GDM1 (cell line): Measurements from ENCODE around the gene ARL4A.

Source experiments
- DNase-seq: peaks from one replicate; lab custom pipeline; 2025; lab: John Stamatoyannopoulos, UW

Gene ARL4A

DNA sequence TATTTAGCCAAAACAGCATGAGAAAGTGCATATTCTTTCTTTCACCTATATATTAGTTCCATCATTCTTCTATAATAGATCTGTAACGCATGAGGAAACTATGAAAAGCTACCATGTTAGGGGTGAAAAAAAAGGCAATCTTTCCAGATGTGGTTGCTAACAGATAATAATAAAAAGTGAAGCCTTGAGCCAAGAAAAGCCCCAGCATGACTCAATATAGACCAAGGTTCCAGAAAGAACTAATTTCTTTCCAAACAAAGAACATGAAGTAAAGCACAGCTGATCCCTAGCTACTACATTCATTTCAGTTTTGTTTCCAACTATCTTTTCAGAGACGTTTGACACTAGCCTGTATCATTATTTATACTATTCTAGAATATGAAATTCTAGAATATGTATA, 16.4 kb downstream of the ARL4A start:
- no peak for DNase-seq

DNA sequence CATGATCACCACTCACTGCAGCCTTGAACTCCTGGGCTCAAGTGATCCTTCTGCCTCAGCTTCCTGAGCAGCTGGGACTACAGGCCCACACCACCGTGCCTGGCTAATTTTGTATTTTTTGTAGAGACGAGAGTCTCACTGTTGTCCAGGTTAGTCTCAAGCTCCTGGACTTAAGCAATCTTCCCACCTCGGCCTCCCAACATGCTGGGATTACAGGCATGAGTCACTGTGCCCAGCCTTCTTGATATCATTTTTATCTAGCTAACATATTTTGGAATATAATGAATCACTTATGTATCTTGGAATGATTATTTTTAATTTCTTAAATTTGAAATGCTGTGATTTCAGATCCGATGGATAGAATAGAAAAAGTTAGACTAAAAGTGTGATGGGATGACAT, 18.4 kb downstream of the ARL4A start:
- DNase-seq: no peak

DNA sequence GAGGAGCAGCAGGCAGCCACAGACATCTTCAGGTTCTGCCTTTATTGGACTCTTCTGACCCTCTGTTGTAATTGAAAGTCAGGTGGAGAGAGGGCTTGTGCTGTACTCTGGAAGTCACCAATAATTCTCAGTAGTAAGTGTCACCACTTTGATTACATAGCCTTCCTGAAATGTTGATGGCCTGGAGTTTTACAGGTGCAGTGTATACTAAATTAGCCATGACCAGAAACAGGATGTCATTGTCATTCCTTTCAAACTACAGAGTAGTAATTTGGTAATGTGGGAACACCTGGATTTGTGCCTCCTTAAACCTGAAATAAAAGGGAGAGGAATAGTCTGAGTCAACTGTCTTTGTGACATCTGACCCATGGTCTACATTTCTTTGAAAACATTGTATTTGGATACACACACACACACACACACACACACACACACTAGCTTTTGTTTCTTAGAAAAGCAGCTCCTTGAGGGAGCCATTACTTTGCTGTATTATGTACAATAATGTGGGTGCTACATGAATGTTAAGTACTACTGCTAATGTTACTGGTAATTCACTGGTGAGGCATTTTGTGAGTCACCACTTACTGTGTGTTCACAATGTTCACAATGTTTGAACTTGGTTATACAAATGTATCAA, 19.6 kb downstream of the ARL4A start:
- no peak for DNase-seq

DNA sequence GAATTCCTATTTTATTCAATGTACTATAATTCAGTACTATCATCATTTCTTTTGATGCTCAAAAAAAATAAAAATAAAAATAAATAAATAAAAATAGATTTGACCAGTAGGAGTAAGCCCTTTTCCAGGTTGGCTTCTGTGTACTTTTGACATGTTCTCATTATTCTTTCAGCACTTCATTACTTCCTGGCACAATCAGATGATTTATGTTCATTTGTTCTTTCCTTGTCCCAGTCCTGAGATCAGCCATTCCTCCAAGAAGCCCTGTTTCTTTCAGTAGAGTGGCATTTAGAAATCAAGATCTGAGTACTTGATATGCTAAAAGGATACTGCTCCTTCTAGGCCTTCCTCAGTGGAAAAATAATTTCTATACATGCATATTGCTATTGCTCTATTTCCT, 20.9 kb downstream of the ARL4A start:
- DNase-seq: no peak

DNA sequence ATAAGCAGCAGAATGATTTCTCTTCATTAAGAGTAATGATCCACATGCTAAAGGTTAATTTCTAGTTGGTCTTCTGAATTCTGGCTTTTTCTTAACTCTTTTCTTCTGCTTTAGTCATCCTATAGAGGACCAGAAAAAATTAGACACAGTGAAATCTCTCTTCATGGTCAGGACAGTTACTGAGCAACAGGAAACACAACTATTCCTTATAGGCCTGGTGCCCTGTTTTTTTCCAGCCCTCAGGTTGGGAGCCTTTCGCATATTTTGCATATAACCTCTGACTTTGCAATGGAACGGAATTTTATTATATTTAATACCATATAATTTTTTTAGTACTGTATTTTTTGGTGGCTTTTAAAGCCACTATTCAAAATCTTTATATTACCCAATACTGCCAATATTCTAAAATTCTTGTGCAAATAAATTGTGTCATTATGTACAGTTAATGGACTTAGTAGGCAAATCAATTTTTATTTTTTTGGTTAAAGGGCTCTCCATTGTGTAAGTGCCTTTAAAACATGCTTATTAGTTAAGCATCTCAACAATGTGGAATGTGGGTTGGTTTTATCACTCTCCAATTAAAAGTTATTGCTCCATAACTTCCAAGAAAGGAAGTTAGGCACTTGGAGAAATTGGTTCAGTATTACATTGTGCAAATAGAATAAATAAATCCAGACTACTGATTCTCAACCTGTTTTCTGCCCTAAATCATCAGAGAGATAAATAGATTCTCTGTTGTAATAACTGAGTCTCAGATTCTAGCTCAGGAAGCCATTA, 22.5 kb downstream of the ARL4A start:
- no peak for DNase-seq

DNA sequence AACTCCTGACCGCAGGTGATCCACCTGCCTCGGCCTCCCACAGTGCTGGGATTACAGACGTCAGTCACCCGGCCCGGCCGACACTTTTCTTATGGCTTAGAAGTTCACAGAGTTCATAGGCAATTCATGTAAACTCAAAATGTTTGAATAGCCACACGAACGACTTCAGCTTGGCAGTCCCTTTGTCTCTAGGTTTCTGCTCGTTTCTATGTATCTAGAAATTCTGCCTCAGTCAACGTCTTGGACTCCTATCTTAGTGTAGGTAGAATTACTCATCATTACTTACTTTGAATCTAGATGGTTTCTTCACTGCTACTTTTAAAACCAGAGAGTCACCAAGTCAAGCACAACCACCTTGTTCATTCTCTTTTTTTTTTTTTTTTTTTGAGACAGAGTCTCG, 23.7 kb downstream of the ARL4A start:
- no peak for DNase-seq

DNA sequence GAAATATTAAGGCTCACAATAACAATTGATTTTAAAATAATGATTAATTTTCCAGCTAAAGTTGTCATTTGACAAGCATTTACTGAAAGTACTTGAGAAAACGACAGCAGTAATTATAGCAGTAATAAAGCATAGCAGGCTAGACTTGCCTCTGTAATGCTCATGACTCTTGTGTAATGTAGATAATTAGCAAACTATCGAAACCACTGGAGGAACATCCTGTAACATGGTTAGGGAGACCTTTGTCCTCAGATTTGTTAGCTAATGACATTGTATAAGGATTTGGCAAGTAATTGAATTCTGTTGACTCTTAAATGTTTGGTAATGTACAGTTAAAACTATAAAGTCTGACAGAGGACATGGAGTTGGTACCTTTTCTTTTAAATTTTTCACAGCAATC, 24.8 kb downstream of the ARL4A start:
- no peak for DNase-seq

DNA sequence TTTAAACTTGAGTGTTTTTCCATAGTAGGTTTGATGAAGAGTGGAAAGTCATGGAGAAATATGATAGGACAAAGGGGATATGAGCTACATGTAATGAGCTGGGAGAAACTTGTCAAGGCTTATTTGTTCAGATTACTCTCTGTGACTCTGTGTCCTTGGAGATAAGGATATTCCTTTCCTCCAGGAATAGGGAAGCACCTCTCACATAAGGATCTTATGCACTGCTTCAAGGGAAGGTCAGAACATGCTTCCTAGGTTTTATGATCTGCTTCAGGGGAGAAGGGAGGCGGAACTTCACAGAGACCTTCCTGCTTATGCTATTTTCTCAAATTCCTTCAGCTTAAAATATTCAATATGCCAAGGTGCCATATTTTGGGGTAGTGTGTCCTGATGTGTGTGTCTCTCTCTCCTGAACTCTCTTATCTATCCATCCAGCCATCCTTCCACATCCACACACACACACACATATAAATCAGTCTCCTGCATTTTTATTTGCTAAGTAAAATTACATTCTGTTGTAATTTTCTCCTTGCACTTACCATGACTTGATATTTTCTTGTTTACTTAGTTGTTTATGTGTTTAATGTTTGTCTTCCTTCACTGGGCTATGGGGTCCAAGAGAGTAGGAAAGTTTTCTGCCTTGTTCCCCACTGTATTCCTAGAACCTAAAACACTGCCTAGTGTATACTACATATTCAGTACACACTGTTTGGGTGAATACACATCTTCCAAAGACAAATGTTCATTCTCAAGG, 26.4 kb downstream of the ARL4A start:
- no peak for DNase-seq

DNA sequence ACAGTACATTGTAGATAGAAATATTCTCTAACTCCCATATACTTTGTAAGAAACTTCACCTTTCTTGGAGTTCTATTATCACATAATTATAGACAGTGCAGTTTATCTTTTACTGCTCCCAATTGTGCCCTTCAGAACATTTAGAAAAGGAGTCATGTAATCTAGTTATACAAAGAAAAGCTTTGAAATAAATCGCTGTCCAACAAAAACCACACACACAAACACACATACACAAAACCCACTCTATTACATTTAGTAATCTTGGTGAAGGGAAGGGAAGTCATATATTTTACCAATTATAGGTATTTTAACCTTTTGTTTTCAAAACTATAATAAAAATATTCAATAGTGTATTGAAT, 26.9 kb downstream of the ARL4A start:
- no peak for DNase-seq

DNA sequence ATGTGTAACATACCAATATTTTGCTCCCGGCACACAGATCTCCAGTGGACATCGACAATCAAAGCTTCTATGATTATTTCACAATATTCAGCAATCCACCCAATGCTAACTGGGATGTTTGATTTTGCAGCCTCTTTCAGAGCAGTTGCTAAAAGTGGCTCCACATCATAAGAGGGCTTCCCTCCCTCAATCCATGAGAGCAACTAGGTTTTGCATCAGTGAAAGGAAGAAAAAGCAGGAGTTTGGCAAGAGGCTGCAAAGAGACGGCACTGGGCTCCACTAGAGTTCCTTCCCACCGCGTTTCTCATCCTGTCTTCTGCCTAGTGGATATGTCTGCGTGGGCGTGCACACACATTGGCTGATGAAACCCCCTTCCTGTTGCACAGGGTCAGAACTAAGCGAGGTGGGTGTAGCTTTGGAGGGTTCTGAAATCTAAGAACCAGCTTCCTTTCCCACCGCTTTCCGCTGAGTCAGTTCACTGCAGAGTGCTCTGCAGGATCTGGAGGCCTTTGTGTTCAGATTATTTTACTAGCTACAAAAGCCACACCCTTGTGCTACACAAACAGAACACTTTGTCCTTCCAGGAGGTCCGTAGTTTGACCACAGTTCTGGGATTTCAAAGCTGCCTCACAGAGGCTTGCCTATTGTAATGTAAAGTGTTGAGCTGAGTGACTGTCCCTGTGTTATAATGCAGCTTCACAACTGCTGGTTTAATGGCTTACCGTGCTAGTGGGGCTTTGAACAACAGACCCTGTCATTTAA, 28.1 kb downstream of the ARL4A start:
- peak; percentile 79 for DNase-seq

DNA sequence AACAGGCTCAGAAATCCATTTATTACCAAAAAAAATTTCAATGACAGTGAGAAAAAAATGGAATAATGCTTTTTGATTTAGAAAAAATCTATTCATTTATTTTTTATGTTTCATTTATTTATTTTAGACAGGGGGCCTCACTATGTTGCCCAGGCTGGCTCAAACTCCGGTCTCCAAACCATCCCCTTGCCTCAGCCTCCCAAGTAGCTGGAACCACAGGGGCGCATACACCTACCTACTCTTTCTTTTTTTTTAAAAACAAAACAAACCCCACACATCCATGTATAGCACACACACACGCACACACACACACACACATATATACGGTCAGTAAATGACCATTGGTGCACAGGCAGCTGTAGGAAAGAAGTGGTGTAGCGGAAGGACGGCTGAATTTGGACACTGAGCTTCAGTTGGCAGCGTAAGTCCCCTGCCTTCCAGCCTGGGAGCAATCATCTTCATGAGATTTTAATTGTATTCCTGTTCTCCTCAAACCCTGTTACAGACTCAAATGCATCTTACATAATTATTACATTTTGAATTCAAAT, 28.8 kb downstream of the ARL4A start:
- no peak for DNase-seq

DNA sequence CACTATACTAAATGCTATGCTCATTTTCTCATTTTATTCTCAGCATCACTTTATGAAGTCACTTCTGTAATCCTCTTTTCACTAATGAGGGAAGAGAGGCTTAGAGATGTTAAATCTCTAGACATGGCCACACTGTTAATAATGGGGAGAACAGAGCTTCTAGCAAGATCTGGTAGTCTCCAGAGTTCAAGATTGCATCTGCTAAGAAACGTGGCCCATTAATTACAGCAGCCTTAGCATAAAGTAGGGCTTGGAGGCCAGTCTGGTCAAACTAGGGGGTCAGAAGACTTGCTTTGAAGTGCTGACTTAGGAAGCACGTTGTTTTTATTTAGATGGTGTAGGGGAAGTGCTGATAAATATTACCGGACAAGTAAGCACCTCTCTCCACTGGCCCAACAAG, 29.3 kb downstream of the ARL4A start:
- DNase-seq: no peak

DNA sequence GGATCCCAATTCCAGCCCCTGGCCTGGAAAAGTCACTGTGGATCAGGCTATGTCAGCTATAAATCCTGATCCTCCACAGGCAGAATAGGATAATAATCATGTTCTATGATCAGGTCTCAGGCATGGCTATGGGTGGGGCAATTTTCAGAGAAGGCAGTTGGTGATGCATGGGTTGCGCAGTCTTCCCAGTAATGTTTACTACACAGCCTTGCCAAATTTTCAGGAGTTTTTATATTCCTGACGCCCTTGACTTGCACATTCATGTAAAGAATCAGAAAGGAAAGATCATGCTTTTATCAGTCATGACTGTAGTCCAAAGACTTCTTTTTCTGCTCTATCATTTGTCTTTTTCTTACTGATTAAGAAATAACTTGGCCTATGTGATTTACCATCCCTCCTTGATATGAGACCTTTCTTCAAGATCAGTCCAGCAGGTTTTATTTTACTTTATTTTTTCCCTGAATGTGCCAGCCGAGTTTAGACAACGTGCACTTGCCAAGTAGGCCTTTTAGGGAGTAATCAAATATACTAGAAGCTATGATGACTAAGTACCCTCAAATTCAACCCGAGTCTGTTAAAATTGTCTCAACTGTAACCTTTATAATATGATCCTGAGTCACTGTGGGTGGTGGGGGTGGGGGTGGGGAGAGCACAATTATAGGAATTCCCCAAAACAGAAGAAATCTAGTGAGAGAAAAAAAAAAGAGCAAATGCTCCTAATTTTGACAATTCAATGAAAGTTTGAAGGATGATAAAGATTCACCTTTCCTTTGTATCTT, 31.9 kb downstream of the ARL4A start:
- DNase-seq: no peak

DNA sequence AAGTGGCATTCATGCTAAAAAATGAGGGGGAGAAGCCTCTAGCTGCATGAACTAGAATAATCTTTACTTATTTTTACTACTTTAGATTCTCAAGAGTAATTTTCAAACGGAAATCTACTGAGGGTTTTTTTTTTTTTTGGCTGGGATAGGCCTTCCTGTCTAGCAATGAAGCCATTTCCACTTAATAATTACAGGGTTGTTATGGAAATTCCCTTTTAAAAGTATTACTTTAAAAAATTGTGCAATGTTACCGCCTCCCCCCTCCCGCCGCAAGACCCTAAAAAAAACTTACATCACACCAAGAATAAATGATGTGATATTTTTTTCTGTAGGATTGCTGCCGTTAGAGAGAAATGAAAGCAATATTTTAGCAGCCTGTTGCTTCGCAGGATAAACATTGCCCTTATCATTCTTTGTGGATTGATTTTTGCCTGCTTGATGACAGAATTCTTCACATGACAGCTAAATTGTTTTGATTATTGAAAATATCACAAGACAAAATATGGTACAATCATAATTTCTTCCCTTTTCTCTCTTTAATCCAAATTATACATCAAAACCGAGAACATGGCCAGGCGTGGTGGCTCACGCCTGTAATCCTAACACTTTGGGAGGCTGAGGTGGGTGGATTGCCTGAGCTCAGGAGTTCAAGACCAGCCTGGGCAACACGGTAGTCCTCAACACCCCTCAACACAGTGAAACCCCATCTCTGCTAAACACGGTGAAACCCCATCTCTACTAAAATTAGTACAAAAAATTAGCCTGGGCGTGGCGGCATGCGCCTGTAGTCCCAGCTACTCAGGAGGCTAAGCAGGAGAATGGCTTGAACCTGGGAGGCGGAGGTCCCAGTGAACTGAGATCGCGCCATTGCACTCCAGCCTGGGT, 32.8 kb downstream of the ARL4A start:
- no peak for DNase-seq

DNA sequence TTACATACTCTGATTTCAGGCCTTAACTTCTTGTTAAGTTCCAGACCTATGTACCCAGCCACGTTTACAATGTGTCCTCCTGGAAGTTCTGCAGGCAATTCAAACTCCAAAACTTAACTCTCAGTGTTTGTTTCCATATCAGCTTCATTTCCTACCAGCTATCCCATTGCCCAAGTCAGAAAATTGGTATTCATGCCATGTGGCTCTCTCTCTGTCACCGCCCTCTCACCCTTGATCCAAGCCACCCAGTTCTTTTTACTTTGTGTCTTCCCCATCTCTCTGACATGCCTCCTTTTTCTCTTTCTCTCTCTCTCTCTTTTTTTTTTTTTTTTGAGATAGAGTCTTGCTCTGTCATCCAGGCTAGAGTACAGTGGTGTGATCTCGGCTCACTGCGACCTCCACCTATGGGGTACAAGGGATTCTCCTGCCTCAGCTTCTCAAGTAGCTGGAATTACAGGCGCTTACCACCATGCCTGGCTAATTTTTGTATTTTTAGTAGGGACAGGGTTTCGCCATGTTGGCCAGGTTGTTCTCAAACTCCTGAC, 33.9 kb downstream of the ARL4A start:
- no peak for DNase-seq

DNA sequence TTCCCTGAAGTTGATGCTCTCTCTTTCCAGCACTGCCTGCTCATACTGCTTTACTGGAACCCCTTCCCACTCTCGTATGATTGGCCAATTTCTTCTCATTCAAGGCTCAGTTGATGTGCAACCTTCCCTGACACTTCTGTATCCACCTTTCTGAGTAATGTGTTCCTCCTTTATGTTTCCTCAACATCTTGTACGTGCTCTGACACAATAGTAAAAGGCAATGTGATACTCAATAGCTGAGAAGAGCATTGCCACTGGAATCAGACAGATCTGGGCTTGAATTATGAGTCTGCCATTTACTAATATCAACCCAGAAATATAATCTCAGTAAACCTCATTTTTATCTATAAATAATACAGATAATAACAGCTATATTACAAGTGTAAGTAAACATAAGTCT, 34.7 kb downstream of the ARL4A start:
- DNase-seq: no peak

DNA sequence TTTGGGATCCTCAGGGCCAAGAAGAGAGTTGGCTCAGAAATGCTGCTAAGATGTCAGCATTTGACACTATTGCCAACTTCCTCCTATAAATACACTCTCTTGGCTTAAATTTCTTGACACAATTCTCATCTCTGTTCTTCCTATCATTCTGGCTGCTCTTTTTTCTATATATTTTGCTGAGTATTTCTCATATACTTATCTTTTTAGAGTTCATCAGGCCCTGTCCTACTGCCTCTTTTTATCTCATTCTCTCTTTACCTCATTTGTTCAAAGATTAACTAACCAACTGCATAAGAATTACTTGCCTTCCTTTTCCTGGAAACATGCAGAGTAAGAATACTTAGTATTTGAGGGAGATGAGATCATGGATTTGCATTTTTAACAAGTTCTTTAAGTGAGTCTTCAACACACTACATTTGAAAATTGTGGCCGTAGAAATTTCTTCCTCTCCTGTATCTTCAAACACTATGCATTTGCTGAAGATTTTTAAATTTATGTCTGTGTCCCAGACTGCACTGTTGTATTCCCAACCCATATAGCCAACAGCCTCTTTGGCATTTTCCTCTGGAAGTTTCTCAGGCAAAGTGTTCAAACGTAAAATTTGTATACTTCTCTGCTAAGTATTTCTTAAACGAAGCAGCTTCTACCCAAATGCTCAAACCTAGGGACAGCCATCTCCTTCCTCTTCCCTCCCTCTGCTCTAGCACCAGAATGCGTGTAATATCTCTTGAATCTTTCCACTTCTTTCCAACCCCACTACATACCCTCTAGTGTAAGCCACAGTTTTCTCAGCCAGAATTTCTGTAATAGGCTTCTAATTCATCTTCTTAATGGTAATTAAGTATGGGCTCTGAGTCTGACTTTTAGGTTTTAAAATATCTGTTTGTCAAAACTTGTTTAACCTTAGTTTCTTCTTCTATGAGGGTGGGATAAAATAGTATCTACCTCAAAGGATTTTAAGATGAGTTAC, 35.5 kb downstream of the ARL4A start:
- no peak for DNase-seq

DNA sequence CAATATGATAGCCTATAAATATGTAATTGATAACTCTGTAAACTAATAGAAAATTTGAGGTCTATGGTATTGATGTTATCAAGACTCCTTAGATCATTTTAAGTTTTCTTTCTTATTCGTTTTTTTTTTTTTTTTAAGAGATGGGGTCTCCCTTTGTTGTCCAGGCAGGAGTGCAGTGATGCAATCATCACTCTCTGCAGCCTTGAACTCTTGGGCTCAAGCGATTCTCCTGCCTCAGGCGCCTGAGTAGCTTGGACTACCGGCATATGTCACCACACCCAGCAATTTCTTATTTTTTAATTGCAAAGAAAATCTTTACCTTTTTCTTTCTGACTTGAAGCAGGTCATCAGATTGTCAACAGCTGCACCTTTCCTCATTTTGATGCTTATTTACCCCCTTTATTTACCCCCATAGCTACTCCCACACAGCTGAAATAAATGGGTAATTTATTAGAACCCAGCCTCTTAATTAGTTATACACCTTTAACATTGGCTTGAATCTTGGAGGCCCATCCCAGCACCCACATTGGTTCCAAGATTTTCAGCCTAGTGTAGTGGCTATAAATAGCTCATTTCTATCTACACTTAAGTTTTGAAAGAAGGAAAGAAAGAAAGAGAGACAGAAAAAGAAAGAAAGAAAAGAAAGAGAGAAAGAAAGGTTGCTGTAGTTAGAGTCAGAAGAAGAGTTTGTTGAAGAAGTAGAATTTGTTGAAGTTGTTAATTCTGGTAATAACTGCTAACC, 38.3 kb downstream of the ARL4A start:
- no peak for DNase-seq
